Forelimb muscle (tissue), 1 donor: ENCODE measurements around the gene MRPS2. TPM values are rescaled to one million over a fixed set of nuclear protein-coding genes. Genes with fewer than 3 reads are reported as not detected.
"Not testable (repeated sequence)": the region's sequence is repeated elsewhere in the genome, so short reads cannot be mapped to it uniquely, and the experiment has no call there.

Experiments
- DNase-seq: peaks from one replicate; pipeline ENCODE4 v3.0.0-alpha.2; 2013; ENCODE audit warnings: low read depth
- polyA plus RNA-seq: library from polyadenylated mRNA; unstranded; fragments of 120-200 nt; gene quantifications from one replicate; pipeline ENCODE4 v1.2.1, GENCODE V29; 2013; ENCODE audit not compliant: insufficient read length

The MRPS2 gene
- 32.5 TPM for polyA plus RNA-seq

GRCh38 chr9:135500525-135501260 is at the start of gene MRPS2:
MRPS2 (plus strand) TSS chr9:135500682; CDS start chr9:135500711, 29 bp downstream.
- DNase-seq = no peak

- DNase-seq = no peak
These were observed 49.5 kb upstream of the MRPS2 start for GRCh38 chr9:135450956-135451355.

GRCh38 chr9:135451909-135452308 is 48.6 kb upstream of the MRPS2 start:
- DNase-seq = not testable (repeated sequence)

GRCh38 chr9:135454737-135455136 is 45.7 kb upstream of the MRPS2 start:
- no peak for DNase-seq

- DNase-seq = no peak
These were observed 45.0 kb upstream of the MRPS2 start for GRCh38 chr9:135455401-135456030.

- no peak for DNase-seq
These were observed 43.9 kb upstream of the MRPS2 start for GRCh38 chr9:135456436-135457104.

GRCh38 chr9:135458478-135458877 is 42.0 kb upstream of the MRPS2 start:
- not testable (repeated sequence) for DNase-seq

GRCh38 chr9:135461936-135462335 is 38.5 kb upstream of the MRPS2 start:
- DNase-seq = no peak

GRCh38 chr9:135463140-135463539 is 37.3 kb upstream of the MRPS2 start:
- DNase-seq = no peak

- no peak for DNase-seq
These were observed 36.3 kb upstream of the MRPS2 start for GRCh38 chr9:135464181-135464580.

- DNase-seq = no peak
These were observed 31.5 kb upstream of the MRPS2 start for GRCh38 chr9:135468854-135469521.

GRCh38 chr9:135471791-135472640 is 28.5 kb upstream of the MRPS2 start:
- DNase-seq = no peak

- no peak for DNase-seq
These were observed 26.4 kb upstream of the MRPS2 start for GRCh38 chr9:135473972-135474543.

- no peak for DNase-seq
These were observed 25.6 kb upstream of the MRPS2 start for GRCh38 chr9:135474915-135475314.

GRCh38 chr9:135476561-135477355 is 23.7 kb upstream of the MRPS2 start:
- DNase-seq = no peak

GRCh38 chr9:135478191-135478590 is 22.3 kb upstream of the MRPS2 start:
- DNase-seq = no peak

- no peak for DNase-seq
These were observed 21.5 kb upstream of the MRPS2 start for GRCh38 chr9:135478829-135479468.

- DNase-seq = no peak
These were observed 20.9 kb upstream of the MRPS2 start, which contains the start of gene PPP1R26 for GRCh38 chr9:135479469-135480052. PPP1R26 (plus strand) TSS chr9:135479782; CDS start chr9:135484511, 4,729 bp downstream.
